Fibroblast of villous mesenchyme (primary cell): ENCODE measurements around the gene DCTN3. TPM values are rescaled to one million over a fixed set of nuclear protein-coding genes. Genes with fewer than 3 reads are reported as not detected.

Source experiments
- DNase-seq: peaks from one replicate; pipeline ENCODE4 v3.0.0-alpha.2; 2010; ENCODE audit warnings: low read depth
- H3K4me3 ChIP-seq: 2 replicates; pipeline ENCODE4 v1.5.1; 2011; ENCODE audit warnings: low read depth, mild to moderate bottlenecking, low read length
- CTCF ChIP-seq: IDR thresholded peaks from 2 replicates; pipeline ENCODE4 v1.5.1; 2012; ENCODE audit warnings: low read depth, mild to moderate bottlenecking, low read length; ENCODE audit not compliant: insufficient read depth
- total RNA-seq: library from RNA; depleted of rRNA; stranded (reverse); fragments of >200 nt; gene quantifications from 2 replicates; pipeline ENCODE4 v1.2.3, GENCODE V29; 2012

Gene DCTN3
- total RNA-seq, result 70.8 and 102 TPM in 2 replicates

DNA sequence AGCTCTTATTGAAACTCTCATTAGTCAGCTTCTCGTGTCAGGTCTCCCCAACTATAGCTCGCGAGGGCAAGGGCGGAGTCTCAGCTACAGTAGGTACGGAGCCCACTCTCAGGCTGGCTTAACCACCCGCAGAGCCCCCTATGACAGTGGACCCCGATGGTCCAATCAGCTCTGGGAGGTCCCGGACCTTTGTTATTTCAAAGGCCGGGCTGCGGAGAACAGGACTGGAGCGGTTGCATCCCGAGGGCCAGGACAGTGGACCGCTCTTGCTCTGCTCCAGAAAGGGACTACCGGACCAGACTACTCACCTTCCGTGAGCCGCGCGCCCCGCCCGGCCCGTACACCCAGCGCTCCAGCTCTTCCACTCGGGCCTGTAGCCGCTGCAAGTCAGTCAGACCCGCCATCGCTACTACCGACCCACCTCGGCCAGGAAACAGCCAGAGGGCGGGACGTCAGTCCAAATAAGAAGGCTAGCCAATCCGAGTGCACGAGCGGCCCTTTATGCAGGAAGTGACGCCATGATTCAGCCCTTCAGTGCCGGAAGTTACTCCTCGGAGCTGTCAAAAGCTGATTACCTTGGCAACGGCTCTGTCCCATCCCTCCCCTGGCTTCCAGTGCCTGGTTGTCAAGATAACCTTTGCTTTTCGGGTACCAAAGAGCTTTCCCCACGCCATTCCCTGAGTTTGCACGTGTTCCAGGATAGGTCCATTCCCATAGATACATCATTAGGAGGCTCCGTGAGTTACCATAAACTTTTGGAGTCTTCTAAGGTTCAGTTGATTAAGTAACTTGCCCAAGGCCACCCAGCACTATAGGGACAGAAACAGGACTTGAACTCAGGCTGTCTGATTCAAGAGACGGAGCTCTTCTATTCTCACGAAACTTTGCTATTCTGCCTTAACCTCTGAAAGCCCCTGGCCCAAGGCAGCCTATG, at the start of gene DCTN3:
TSS of gene DCTN3 (minus strand) at position 435 of the 934 bp plus-strand sequence. CDS start at position 404, 31 bp downstream.
- peak; percentile 95 for DNase-seq
- TF ChIP-seq CTCF, result no peak
- peak within 1 kb of the TSS; percentile 69 for H3K4me3 ChIP-seq

DNA sequence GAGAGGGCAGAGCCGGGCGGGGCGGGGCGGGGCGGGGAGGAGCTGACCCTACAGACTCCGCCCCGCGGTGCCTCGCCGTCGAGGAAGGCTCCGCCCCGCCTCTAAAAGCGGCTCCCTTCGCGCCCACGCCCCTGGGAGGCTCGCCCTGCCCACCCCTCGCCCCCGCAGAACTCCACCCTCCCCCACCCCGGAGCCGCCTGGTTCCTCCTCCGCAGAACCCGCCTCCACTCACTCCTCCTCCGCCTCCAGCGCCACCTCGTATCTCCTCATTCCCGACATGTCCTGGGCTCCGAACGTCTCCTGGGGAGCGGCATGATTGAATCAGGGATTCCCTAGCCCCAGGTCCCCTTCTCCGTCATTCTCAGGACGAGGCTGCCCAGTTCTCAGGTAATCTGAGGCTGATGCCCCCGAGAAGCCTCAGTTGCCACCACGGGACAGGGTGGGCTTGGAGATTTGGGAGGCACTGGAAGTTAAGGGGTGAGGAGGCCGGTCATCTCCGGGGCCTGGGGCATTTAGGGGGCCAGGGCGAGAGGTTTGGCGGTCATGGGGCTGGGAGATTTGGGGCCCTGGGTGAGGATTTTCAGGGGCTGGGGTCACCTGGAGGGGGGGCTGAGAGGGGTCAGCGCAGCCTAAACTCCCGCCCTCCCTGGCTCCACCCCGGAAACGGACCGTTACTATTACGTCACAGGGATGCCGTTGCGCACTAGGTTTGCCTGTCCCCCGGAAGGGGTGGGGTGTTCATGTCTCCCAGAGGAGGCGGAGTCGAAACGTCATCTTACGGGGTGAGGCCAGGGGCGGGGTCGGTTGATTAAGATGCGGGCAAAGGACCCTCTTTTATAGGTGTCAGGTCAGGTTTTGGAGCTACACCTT, 45.3 kb upstream of the DCTN3 start:
- DNase-seq, result peak; percentile 96
- no peak for TF ChIP-seq CTCF
- H3K4me3 ChIP-seq, result peak overlapping the region; percentile 85

DNA sequence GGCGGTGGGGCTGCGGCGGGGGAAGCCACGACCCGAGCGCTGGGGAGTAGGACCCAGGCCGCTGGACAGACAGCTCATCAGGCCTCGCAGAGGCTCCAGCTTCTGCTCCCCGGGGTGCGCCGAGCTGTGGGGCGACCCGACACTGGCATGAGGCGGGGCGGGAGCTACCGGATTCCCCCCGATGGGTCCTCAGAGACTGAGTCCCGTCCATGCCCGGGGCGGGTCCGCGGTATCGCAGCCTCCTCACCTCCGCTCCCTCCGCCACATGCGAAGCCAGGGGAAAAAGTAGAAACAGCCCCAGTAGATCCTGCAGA, 44.7 kb upstream of the DCTN3 start:
- H3K4me3 ChIP-seq, result peak overlapping the region; percentile 69
- DNase-seq, result no peak
- no peak for TF ChIP-seq CTCF

DNA sequence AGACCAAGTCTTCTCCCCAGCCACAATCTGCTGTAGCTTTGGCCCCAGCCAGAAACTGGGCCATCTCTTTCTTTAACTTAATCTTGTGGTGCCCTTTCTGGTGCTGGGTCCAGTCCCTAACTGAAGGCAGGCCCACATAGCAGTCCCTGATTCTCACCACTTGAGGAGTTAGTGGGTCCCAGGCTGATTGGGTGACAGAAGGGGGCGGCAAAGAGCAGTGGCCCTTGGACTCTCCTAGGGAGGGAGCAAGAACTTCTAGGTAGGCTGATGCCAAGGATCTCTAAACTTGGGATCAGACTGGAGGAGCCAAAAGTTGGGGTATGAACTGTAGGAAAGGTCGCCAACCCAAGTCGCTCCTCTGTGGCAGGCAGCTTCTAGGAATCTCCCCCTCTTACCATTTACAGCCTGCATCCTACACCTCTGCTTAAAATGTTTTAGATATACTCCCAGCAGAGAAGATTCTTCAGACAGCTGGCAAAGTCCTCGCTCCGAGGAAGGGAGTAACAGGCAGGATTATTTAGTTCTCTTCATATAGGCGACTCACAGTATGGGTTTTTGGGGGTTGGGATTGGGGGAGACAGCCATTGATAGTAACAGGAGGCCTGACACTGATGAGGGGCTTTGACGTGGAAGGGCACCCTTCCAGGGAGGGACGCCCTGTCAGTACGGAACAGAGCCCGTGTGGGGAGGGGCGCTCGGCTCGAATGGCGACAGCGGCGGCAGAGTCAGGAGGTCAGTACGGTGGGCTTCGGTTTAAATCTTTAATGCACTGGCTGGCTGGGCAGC, 44.2 kb upstream of the DCTN3 start:
- DNase-seq, result peak; percentile 76
- peak; percentile 96 for TF ChIP-seq CTCF
- peak overlapping the region; percentile 69 for H3K4me3 ChIP-seq

GRCh38 chr9:34663303-34663605, 43.0 kb upstream of the DCTN3 start:
- DNase-seq, result no peak
- no peak overlapping the region for H3K4me3 ChIP-seq
- TF ChIP-seq CTCF, result no peak

GRCh38 chr9:34662526-34663302, 42.4 kb upstream of the DCTN3 start, which contains the start of gene CCL27:
CCL27 (minus strand) TSS chr9:34662657; CDS start chr9:34662633, 24 bp downstream.
- no peak within 1 kb of the TSS for H3K4me3 ChIP-seq
- TF ChIP-seq CTCF, result no peak
- no peak for DNase-seq
